Measurements from ENCODE around the gene C6orf118.
A peak's percentile ranks its signal among the peaks of the same experiment; 100 is the strongest.

Gene C6orf118

DNA sequence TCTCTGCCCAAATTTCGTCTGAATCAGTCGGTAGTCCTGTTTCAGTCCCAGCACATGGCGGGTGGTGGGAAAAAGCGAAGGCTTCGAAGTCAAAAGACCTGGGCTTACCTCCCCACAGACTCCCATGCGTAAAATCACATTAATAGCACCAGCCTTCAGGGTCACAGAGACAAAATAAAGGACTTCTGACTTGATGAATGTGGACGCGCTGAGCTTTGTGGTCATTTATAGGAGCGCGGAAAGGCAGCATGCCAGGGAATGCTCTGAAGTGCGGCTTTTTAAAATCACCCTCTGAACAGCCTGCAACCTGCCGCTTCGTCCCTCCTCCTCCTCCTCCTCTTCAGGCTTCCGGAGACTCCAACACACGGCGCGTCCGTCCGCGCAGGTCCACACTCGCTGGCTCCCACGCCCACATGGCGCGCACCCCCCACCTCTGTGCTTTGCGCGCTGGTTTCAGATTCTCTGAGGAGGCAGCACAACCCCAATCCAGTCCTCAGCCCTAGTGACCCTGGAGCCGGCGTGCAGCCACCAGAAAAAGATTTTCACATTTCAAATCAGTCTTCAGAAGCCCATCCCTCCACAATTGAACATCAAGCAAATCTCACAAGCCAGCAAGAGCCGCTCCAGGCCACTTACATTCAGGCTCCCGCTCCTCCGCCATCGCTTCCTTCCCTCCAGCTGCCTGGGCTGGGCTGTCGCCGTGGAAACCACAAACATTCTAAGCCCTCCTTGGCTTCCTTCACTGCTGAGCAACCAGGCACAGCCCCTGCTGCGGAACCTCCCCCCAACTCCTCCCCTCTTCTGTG, at the start of gene C6orf118:
C6orf118 (minus strand) TSS at position 680 of the 806 bp plus-strand sequence; CDS start at position 661, 19 bp downstream.
- peak; percentile 11 for DNase-seq (ENCODE audit: low spot score)

DNA sequence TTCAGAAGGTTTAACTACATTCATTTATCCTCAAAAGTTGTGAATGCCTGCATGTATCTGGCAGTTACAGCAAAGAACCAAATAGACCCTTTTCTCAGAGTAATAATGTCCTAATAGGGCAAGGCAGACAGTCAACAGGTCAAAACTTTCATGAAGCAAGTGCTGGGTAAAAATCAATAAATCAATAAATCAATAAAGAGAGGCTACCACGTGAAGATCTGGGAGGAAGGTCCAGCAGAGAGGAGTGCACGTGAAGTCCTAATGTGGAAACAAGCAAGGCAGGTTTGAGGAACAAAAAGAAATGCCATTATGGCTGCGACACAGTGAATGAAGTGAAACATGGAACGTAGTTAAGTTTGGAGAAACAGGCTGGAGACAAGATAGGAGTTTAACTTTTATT, 36.3 kb upstream of the C6orf118 start:
- no peak for DNase-seq (ENCODE audit: low spot score)

DNA sequence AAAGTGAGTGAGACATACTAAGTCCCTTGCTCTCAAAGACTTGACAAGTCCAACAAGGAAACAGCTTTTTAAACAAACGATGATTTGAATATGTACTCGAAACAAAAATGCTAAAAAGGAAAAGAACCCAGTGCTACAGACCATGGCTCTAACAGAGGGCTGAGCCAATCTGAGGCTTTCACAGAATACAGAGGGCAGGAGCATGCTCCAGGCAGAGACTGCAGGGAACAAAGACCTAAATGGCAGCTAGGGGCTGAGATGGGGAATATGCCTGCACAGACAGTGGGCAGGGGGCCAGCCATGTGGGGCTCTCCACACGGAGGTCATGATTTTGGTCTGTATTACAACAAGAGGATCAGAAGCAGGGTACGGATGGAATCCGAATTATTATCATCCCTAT, 31.1 kb upstream of the C6orf118 start:
- no peak for DNase-seq (ENCODE audit: low spot score)

- no peak for DNase-seq (ENCODE audit: low spot score)
These were observed 16.2 kb upstream of the C6orf118 start for GRCh38 chr6:165325609-165326008.

- DNase-seq (ENCODE audit: low spot score): no peak
These were observed 12.2 kb upstream of the C6orf118 start for GRCh38 chr6:165321555-165322145.

- DNase-seq (ENCODE audit: low spot score): no peak
These were observed 11.7 kb upstream of the C6orf118 start for GRCh38 chr6:165321150-165321549.

GRCh38 chr6:165317723-165318122, 8.3 kb upstream of the C6orf118 start:
- no peak for DNase-seq (ENCODE audit: low spot score)

- DNase-seq (ENCODE audit: low spot score): no peak
These were observed 2.5 kb downstream of the C6orf118 start for GRCh38 chr6:165306955-165307354.

GRCh38 chr6:165301372-165302246, 7.8 kb downstream of the C6orf118 start:
- no peak for DNase-seq (ENCODE audit: low spot score)

DNA sequence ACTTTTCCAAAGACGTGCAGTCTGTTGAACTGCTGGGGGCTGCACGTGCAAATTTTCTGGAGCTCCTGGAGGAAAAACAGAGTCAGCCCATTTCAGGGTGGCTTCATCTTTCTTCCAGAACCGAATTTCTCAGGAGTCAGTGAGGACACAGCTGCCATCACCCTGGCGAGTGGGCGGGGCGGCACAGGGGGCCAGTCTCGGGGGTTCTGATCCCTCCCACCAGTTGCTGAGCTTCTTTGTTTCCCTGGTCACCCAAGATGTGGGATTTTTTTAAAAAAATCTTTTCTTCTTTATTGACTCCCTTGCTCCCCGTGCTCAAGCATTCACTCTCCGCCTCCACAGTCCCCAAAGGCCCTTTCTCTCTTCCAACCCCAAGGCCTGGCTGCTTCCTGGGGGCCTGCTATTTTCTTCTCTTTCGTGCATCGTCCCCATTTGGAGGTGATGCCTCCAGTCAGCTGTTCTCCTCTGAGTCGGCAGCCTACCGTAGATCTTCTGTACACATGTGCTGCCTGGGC, 8.9 kb downstream of the C6orf118 start:
- no peak for DNase-seq (ENCODE audit: low spot score)

DNA sequence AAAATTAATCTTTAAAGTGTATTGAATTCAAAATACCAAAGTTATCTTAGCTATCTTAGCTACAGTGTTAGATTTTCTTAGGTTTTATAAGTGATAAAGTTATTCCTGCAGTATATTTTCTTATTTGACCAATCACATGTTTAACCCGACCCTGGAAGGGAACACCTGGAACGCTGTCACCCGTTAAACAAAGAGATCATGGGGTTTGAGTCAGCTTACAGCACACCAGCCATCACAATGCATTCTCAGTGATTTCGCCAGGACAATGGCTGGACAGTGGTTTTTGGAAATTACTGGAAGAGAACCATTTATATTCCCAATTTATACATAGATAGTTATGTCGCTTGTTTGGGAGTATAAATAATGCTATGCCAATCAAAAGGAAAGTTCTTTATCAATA, 10.5 kb downstream of the C6orf118 start:
- no peak for DNase-seq (ENCODE audit: low spot score)

GRCh38 chr6:165298402-165298801, 11.0 kb downstream of the C6orf118 start:
- DNase-seq (ENCODE audit: low spot score): no peak

DNA sequence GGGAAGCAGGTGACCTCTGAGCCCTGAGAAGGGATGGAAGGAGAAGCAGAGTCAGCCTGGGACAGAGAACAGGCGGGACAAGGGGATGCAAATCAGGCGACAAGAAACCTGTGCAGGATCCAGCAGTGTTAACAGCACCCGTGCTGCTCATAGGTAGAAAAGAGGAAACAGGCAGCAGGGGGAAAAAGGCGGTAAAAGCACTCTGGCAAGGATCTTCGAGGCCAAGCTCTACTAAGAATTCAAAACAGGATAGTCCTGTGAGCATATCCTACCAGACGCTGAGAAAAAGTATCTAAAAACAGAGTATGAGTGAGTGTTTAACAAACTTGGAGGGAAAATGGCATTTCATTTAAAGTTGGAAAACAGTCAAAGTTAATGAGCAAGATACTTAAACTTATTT, 16.7 kb downstream of the C6orf118 start:
- no peak for DNase-seq (ENCODE audit: low spot score)

DNA sequence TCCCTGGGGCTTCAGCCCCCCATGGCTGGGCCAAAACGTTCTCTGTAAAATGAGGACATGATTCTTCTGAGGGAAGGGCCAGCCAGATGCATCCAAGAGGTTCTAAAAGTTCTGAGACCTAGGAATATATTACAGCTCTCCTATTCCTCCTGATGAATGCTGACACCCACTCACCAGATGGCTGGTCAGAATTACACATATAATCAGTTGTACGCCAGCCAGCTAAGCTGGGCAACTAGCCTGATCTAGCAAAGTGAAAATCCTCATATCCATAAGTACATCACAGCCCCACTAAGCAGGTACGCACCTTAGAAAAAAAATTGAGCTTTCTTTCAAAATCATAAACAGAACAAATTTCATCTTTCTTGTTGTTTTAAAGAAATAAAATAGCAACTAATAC, 34.8 kb downstream of the C6orf118 start:
- DNase-seq (ENCODE audit: low spot score): no peak

- DNase-seq (ENCODE audit: low spot score): no peak
These were observed 36.8 kb downstream of the C6orf118 start for GRCh38 chr6:165272585-165272984.

DNA sequence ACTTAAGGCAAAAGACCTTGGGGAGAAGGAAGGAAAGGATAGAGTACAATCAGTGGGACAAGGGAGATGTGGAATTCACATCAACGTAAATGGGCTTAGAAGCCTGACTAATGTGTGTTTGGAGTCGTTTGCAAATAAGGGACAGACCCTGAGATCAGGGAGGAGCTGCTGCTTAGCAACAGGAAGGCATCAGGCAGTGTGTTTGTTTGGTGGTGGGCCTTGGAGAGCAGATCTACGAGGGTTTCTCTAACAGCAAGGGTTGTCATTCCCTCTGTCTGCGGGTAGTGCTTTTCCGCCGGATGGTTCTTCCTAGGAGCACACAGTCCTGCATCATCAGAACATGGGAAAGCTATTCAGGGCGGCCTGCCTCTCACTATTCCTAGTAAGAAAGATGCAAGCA, 40.4 kb downstream of the C6orf118 start:
- no peak for DNase-seq (ENCODE audit: low spot score)

GRCh38 chr6:165266621-165267020, 42.8 kb downstream of the C6orf118 start:
- DNase-seq (ENCODE audit: low spot score): no peak

- DNase-seq (ENCODE audit: low spot score): no peak
These were observed 43.2 kb downstream of the C6orf118 start for GRCh38 chr6:165266191-165266590.

DNA sequence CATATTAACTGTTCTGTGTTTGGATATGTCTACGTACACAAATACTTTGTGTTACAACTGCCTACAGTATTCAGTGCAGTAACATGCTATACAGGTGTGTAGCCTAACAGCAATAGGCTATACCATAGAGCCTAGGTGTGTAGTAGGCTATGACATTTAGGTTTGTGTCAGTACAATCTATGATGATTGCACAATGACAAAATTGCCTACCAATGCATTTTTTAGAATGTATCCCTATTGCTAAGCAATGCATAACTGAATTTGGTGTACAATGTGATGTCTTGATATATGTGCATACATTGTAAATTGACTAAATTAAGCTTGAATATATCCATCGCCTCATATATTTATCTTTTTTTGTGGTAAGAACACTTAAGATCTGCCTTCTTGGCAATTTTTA, 48.9 kb downstream of the C6orf118 start:
- DNase-seq (ENCODE audit: low spot score): no peak

- no peak for DNase-seq (ENCODE audit: low spot score)
These were observed 59.6 kb downstream of the C6orf118 start for GRCh38 chr6:165249808-165250207.

GRCh38 chr6:165245701-165246100, 63.7 kb downstream of the C6orf118 start:
- DNase-seq (ENCODE audit: low spot score): no peak

DNA sequence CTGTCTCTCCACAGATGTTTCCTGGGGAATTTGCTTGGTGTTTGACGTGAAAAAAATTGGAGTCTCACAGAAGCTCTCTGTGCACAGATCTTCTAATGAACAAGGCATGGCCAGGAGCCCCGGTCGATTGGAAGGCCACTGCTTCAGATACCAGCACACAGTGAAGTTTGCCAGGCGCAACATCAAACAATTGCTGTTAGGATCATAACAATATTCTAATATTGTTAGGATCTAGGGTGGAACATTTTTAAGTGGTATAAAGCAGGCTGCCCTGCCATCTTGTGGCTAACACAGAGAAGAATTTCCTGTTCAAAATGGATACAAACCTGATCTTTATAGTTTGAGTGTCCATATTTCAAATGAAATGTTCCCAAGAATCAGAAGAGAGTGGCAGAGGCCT, 64.1 kb downstream of the C6orf118 start:
- DNase-seq (ENCODE audit: low spot score): peak; percentile 57
